Spleen (tissue), 11 donors: ENCODE measurements around the gene TIMM21. TPM values are rescaled to one million over a fixed set of nuclear protein-coding genes. Genes with fewer than 3 reads are reported as not detected.

Experiments used
- DNase-seq: peaks from one replicate; pipeline ENCODE4 v3.0.0-alpha.2; 2020
- H3K27ac ChIP-seq, 8 donors: fragments of 200-600 bp; sonication (generic) in 7 of 8; 1 replicate in 4 of 8; 2 replicates in 4 of 8; pipeline versions ENCODE4 v1.5.0 to v1.8.0; 2016 to 2021; ENCODE audit warnings: inconsistent platforms in 4 of 8, mild to moderate bottlenecking in 4 of 8, moderate library complexity in 1 of 8
- H3K27me3 ChIP-seq, 7 donors: fragments of 200-600 bp; sonication (generic) in 6 of 7; replicated peaks in 1 of 7; 1 replicate in 4 of 7; 2 replicates in 3 of 7; pipeline versions ENCODE4 v1.5.0 to v1.8.0; 2016 to 2021; ENCODE audit warnings: inconsistent platforms in 3 of 7, mild to moderate bottlenecking in 1 of 7
- H3K36me3 ChIP-seq, 6 donors: fragments of 200-600 bp; sonication (generic) in 5 of 6; 1 replicate in 4 of 6; 2 replicates in 2 of 6; pipeline versions ENCODE4 v1.5.0 to v1.8.0; 2016 to 2021; ENCODE audit warnings: inconsistent platforms in 2 of 6
- H3K4me1 ChIP-seq, 6 donors: fragments of 200-600 bp; sonication (generic) in 5 of 6; 1 replicate in 3 of 6; 2 replicates in 3 of 6; pipeline versions ENCODE4 v1.5.0 to v1.8.0; 2016 to 2021; ENCODE audit warnings: inconsistent platforms in 3 of 6
- H3K4me3 ChIP-seq, 8 donors: fragments of 200-600 bp; sonication (generic) in 7 of 8; 1 replicate in 4 of 8; 2 replicates in 4 of 8; pipeline versions ENCODE4 v1.5.0 to v1.8.0; 2016 to 2021; ENCODE audit warnings: inconsistent platforms in 4 of 8, mild to moderate bottlenecking in 4 of 8, moderate library complexity in 2 of 8
- H3K9me3 ChIP-seq, 8 donors: fragments of 200-600 bp; sonication (generic) in 7 of 8; 1 replicate in 4 of 8; 2 replicates in 4 of 8; pipeline versions ENCODE4 v1.5.0 to v1.8.0; 2016 to 2021; ENCODE audit warnings: inconsistent platforms in 4 of 8
- CTCF ChIP-seq, 11 experiments: fragments of 200-600 bp in 7 of 11; fragments of 450-650 bp in 4 of 11; sonication (generic) in 4 of 11; IDR thresholded peaks in 8 of 11; conservative IDR thresholded peaks in 3 of 11; 1 replicate in 7 of 11; 2 replicates in 4 of 11; pipeline versions ENCODE4 v1.4.0 to v1.8.0; 2016 to 2021; ENCODE audit warnings: antibody characterized with exemption in 11 of 11, inconsistent platforms in 4 of 11, mild to moderate bottlenecking in 1 of 11
- POLR2A ChIP-seq, 3 donors: fragments of 450-650 bp; IDR thresholded peaks; one replicate each; pipeline ENCODE4 v1.5.1; 2017; ENCODE audit warnings: antibody characterized with exemption in 3 of 3, mild to moderate bottlenecking in 1 of 3
- POLR2AphosphoS5 ChIP-seq, 3 donors: sonication (generic); formaldehyde crosslinking; IDR thresholded peaks; one replicate each; pipeline ENCODE4 v1.5.1; 2017; ENCODE audit warnings: antibody characterized with exemption in 3 of 3
- WGBS, 5 donors: extraction: QIAGEN DNeasy Blood & Tissue Kit in 3 of 5; methylation state at CpG; one replicate each; pipeline versions ENCODE4 v1.1.5 to v1.1.7; 2013 to 2018; 5-methylcytosine and 5-hydroxymethylcytosine counted together
- intact Hi-C: fragments of 100-400 bp; cut with DNase I; formaldehyde crosslinking; loops from one replicate; pipeline ENCODE4 v1.15.0; 2023; ENCODE audit warnings: low total_unique reads
- polyA plus RNA-seq, 3 donors: library from polyadenylated mRNA; stranded (reverse); fragments of 200-250 nt; gene quantifications; one replicate each; pipeline ENCODE4 v1.2.1, GENCODE V29; 2013
- total RNA-seq, 7 donors: library from RNA; depleted of rRNA in 3 of 7; stranded (reverse); fragments of >200 nt in 3 of 7; fragmentation: NEBNext Ultra II Directional in 4 of 7; extraction: Animal tissue kit (Norgen Biotek cat#: 25700) in 4 of 7; gene quantifications; one replicate each; pipeline versions ENCODE4 v1.1.0 to v1.2.1, GENCODE V29; 2016 to 2021
- donor health status: healthy with polysubstance abuse.
- donor health status: DM: no; HTN: no; CAD: no; lungs with moderate emphysema.
- donor health status: DM: no; HTN: no; CAD: no.
- donor health status: Bipolar disorder and iron deficiency.
- donor health status: healthy.
- donor health status: DM: no; HTN: no; CAD: no.
- donor health status: DM: yes; HTN: yes; CAD: no.

Gene TIMM21
- total and polyA plus RNA-seq, 10 donors, result 13.5 to 34.7 (median 22.9) TPM

GRCh38 chr18:74137920-74138538 lies 10.3 kb upstream of the TIMM21 start:
- no peaks in the 10 kb centered on the region for H3K4me1 ChIP-seq
- 85 to 91% (median 87%) methylated on average over 12 of the region's 12 CpGs for WGBS, 5 donors
- no peak overlapping the region for H3K27ac ChIP-seq
- DNase-seq, result no peak
- no peaks in the 10 kb centered on the region for H3K27me3 ChIP-seq
- TF ChIP-seq POLR2A (IDR thresholded peaks at IDR 0.05) (no peak), POLR2AphosphoS5 (IDR thresholded peaks at IDR 0.05) (no peak), CTCF (IDR thresholded peaks at IDR 0.05 in 8 of 11, conservative IDR thresholded peaks at IDR 0.05 in 3 of 11) (no peak)
- H3K4me3 ChIP-seq, result no peak overlapping the region
- intact Hi-C loops, result no loop called here
- no peaks in the 10 kb centered on the region for H3K36me3 ChIP-seq
- no peaks in the 10 kb centered on the region for H3K9me3 ChIP-seq

GRCh38 chr18:74139411-74139810 lies 8.9 kb upstream of the TIMM21 start:
- intact Hi-C loops, result no loop called here
- 67 to 84% (median 78%) methylated on average over 2 of the region's 2 CpGs for WGBS, 5 donors
- TF ChIP-seq POLR2AphosphoS5 (IDR thresholded peaks at IDR 0.05), result no peak
- no peak for TF ChIP-seq CTCF (IDR thresholded peaks at IDR 0.05 in 8 of 11, conservative IDR thresholded peaks at IDR 0.05 in 3 of 11)
- TF ChIP-seq POLR2A (IDR thresholded peaks at IDR 0.05), result no peak

GRCh38 chr18:74139888-74140287 lies 8.4 kb upstream of the TIMM21 start:
- no peaks in the 10 kb centered on the region for H3K4me1 ChIP-seq
- H3K36me3 ChIP-seq, result no peaks in the 10 kb centered on the region
- no peaks in the 10 kb centered on the region for H3K27me3 ChIP-seq
- no peak for TF ChIP-seq POLR2AphosphoS5 (IDR thresholded peaks at IDR 0.05)
- no peak for TF ChIP-seq CTCF (IDR thresholded peaks at IDR 0.05 in 8 of 11, conservative IDR thresholded peaks at IDR 0.05 in 3 of 11)
- TF ChIP-seq POLR2A (IDR thresholded peaks at IDR 0.05), result no peak
- 50 to 65% (median 58%) methylated on average over 3 of the region's 3 CpGs for WGBS, 5 donors
- intact Hi-C loops, result no loop called here
- no peak for DNase-seq
- H3K27ac ChIP-seq, result no peak overlapping the region
- H3K4me3 ChIP-seq, result no peak overlapping the region
- no peaks in the 10 kb centered on the region for H3K9me3 ChIP-seq

More at GRCh38 chr18:74139411-74139810, 8.9 kb upstream of the TIMM21 start:
- no peak for DNase-seq
- Histone ChIP-seq H3K36me3 (no peaks in the 10 kb centered on the region), H3K27ac (no peak overlapping the region), H3K27me3 (no peaks in the 10 kb centered on the region), H3K9me3 (no peaks in the 10 kb centered on the region), H3K4me3 (no peak overlapping the region), H3K4me1 (no peaks in the 10 kb centered on the region)

GRCh38 chr18:74140582-74140981 lies 7.7 kb upstream of the TIMM21 start:
- H3K4me1 ChIP-seq, result no peaks in the 10 kb centered on the region
- intact Hi-C loops, result no loop called here
- TF ChIP-seq POLR2A (IDR thresholded peaks at IDR 0.05) (no peak), POLR2AphosphoS5 (IDR thresholded peaks at IDR 0.05) (no peak)
- DNase-seq, result no peak
- no peak overlapping the region for H3K27ac ChIP-seq
- no peaks in the 10 kb centered on the region for H3K27me3 ChIP-seq
- H3K9me3 ChIP-seq, result no peaks in the 10 kb centered on the region
- no peaks in the 10 kb centered on the region for H3K36me3 ChIP-seq
- no peak overlapping the region for H3K4me3 ChIP-seq
- 33 to 50% (median 33%) methylated on average over 1 of the region's 1 CpG for WGBS, 5 donors
